WTC11 (cell line): ENCODE data around the gene FERMT2. TPM values are rescaled to one million over a fixed set of nuclear protein-coding genes. Genes with fewer than 3 reads are reported as not detected.

Source experiments
- ATAC-seq: fragments of 200-7000 bp; cut with Tn5 transposase; 2 replicates; pipeline ENCODE4 v1.10.0; 2021; ENCODE audit warnings: mild to moderate bottlenecking, moderate library complexity
- CTCF ChIA-PET: fragments of 300-600 bp; sonication (Branson Sonifier 250); formaldehyde crosslinking; loops from one replicate; lab custom pipeline; 2021; ENCODE audit warnings: antibody characterized with exemption; lab: Charles Lee
- POLR2A ChIA-PET: fragments of 350-600 bp; sonication (Branson Sonifier 250); formaldehyde crosslinking; loops from one replicate; lab custom pipeline; 2021; ENCODE audit warnings: antibody characterized with exemption; lab: Charles Lee
- DNase-seq: peaks from one replicate; pipeline ENCODE4 v3.0.0; 2021; ENCODE audit warnings: low spot score
- H3K27ac Mint-ChIP-seq: 2 replicates; pipeline ENCODE4 v1.8.0; 2021; ENCODE audit warnings: mixed read lengths
- H3K27me3 Mint-ChIP-seq: 2 replicates; pipeline ENCODE4 v1.8.0; 2021; ENCODE audit warnings: low read depth, mild to moderate bottlenecking, moderate library complexity, mixed read lengths
- H3K36me3 Mint-ChIP-seq: 2 replicates; pipeline ENCODE4 v1.8.0; 2021; ENCODE audit warnings: mixed read lengths
- H3K4me1 Mint-ChIP-seq: 2 replicates; pipeline ENCODE4 v1.8.0; 2022; ENCODE audit warnings: mixed read lengths
- H3K4me3 Mint-ChIP-seq: 2 replicates; pipeline ENCODE4 v1.8.0; 2021; ENCODE audit warnings: mild to moderate bottlenecking, moderate library complexity, mixed read lengths
- H3K9me3 Mint-ChIP-seq: 2 replicates; pipeline ENCODE4 v1.8.0; 2021; ENCODE audit warnings: mixed read lengths
- CBFB ChIP-seq: sonication (generic); formaldehyde crosslinking; IDR thresholded peaks from 2 replicates; pipeline ENCODE4 v1.8.1; 2022; ENCODE audit warnings: mild to moderate bottlenecking, low read depth, missing genetic modification reagents
- ELF4 ChIP-seq: sonication (generic); formaldehyde crosslinking; IDR thresholded peaks from 2 replicates; pipeline ENCODE4 v1.8.1; 2022; ENCODE audit warnings: low read depth, mild to moderate bottlenecking, moderate library complexity, missing genetic modification reagents
- EMX1 ChIP-seq: fragments of 250-450 bp; sonication (Bioruptor Pico); IDR thresholded peaks from 2 replicates; pipeline ENCODE4 v1.8.0; 2021; ENCODE audit warnings: mild to moderate bottlenecking
- GRHL2 ChIP-seq: fragments of 250-450 bp; sonication (Bioruptor Pico); IDR thresholded peaks from 2 replicates; pipeline ENCODE4 v1.8.0; 2022; ENCODE audit warnings: mild to moderate bottlenecking, moderate library complexity; ENCODE audit not compliant: insufficient replicate concordance, severe bottlenecking
- JAZF1 ChIP-seq: fragments of 250-450 bp; sonication (Bioruptor Pico); IDR thresholded peaks from 2 replicates; pipeline ENCODE4 v1.9.0; 2021; ENCODE audit warnings: moderate library complexity, mild to moderate bottlenecking, inconsistent platforms
- JUN ChIP-seq: sonication (generic); formaldehyde crosslinking; IDR thresholded peaks from 2 replicates; pipeline ENCODE4 v1.8.0; 2023; ENCODE audit warnings: mild to moderate bottlenecking, missing genetic modification reagents
- MXD4 ChIP-seq: fragments of 250-450 bp; sonication (Bioruptor Pico); IDR thresholded peaks from 2 replicates; pipeline ENCODE4 v1.8.0; 2021; ENCODE audit warnings: mild to moderate bottlenecking, moderate library complexity, borderline replicate concordance
- MYBL2 ChIP-seq: sonication (generic); formaldehyde crosslinking; IDR thresholded peaks from 2 replicates; pipeline ENCODE4 v1.8.1; 2023; ENCODE audit warnings: mild to moderate bottlenecking, moderate library complexity, missing genetic modification reagents
- NFE2L1 ChIP-seq: sonication (generic); formaldehyde crosslinking; IDR thresholded peaks from 2 replicates; pipeline ENCODE4 v1.8.1; 2023; ENCODE audit warnings: missing genetic modification reagents
- NR1H2 ChIP-seq: sonication (generic); formaldehyde crosslinking; IDR thresholded peaks from 2 replicates; pipeline ENCODE4 v1.9.0; 2021; ENCODE audit warnings: mild to moderate bottlenecking, moderate library complexity, missing genetic modification reagents
- PRRX2 ChIP-seq: fragments of 250-450 bp; sonication (Bioruptor Pico); IDR thresholded peaks from 2 replicates; pipeline ENCODE4 v1.8.0; 2021; ENCODE audit warnings: mild to moderate bottlenecking
- RELA ChIP-seq: sonication (generic); formaldehyde crosslinking; IDR thresholded peaks from 2 replicates; pipeline ENCODE4 v1.8.1; 2022; ENCODE audit warnings: missing genetic modification reagents, mild to moderate bottlenecking, borderline replicate concordance
- RORB ChIP-seq: fragments of 250-450 bp; sonication (Bioruptor Pico); IDR thresholded peaks from 2 replicates; pipeline ENCODE4 v1.9.0; 2021; ENCODE audit warnings: mild to moderate bottlenecking
- SMAD3 ChIP-seq: sonication (generic); formaldehyde crosslinking; IDR thresholded peaks from 2 replicates; pipeline ENCODE4 v1.8.0; 2022; ENCODE audit warnings: missing genetic modification reagents, mild to moderate bottlenecking, borderline replicate concordance
- SOX15 ChIP-seq: fragments of 250-450 bp; sonication (Bioruptor Pico); IDR thresholded peaks from 2 replicates; pipeline ENCODE4 v1.9.0; 2021; ENCODE audit warnings: mild to moderate bottlenecking
- TP53 ChIP-seq: sonication (generic); formaldehyde crosslinking; IDR thresholded peaks from 2 replicates; pipeline ENCODE4 v1.8.1; 2023; ENCODE audit warnings: mild to moderate bottlenecking, missing genetic modification reagents
- total RNA-seq: library from RNA; stranded (reverse); gene quantifications from 3 replicates; pipeline ENCODE4 v1.2.3, GENCODE V29; 2021
- TF ChIP-seq, protein P1 (sequence below): fragments of 250-450 bp; sonication (Bioruptor Pico); IDR thresholded peaks from 2 replicates; pipeline ENCODE4 v1.9.0; 2021; ENCODE audit warnings: mild to moderate bottlenecking
- TF ChIP-seq, protein P2 (sequence below): sonication (generic); formaldehyde crosslinking; IDR thresholded peaks from 2 replicates; pipeline ENCODE4 v1.8.0; 2022; ENCODE audit warnings: mild to moderate bottlenecking, missing genetic modification reagents
- TF ChIP-seq, protein P3 (sequence below): sonication (generic); formaldehyde crosslinking; IDR thresholded peaks from 2 replicates; pipeline ENCODE4 v1.8.1; 2022; ENCODE audit warnings: low read depth, mild to moderate bottlenecking, moderate library complexity, missing genetic modification reagents, borderline replicate concordance
- TF ChIP-seq, protein P4 (sequence below): sonication (generic); formaldehyde crosslinking; IDR thresholded peaks from 2 replicates; pipeline ENCODE4 v1.8.0; 2023; ENCODE audit warnings: mild to moderate bottlenecking, missing genetic modification reagents
- TF ChIP-seq, protein P5 (sequence below): sonication (generic); formaldehyde crosslinking; IDR thresholded peaks from 2 replicates; pipeline ENCODE4 v1.8.0; 2022; ENCODE audit warnings: mild to moderate bottlenecking, missing genetic modification reagents
- TF ChIP-seq, protein P6 (sequence below): sonication (generic); formaldehyde crosslinking; IDR thresholded peaks from 2 replicates; pipeline ENCODE4 v1.8.0; 2023; ENCODE audit warnings: missing genetic modification reagents, mild to moderate bottlenecking, borderline replicate concordance
- TF ChIP-seq, protein P7 (sequence below): fragments of 250-450 bp; sonication (Bioruptor Pico); IDR thresholded peaks from 2 replicates; pipeline ENCODE4 v1.9.0; 2021; ENCODE audit warnings: moderate library complexity, mild to moderate bottlenecking, inconsistent platforms, borderline replicate concordance

Gene FERMT2
- total RNA-seq, 1 experiment from 2014 or later: 92.8 TPM

DNA sequence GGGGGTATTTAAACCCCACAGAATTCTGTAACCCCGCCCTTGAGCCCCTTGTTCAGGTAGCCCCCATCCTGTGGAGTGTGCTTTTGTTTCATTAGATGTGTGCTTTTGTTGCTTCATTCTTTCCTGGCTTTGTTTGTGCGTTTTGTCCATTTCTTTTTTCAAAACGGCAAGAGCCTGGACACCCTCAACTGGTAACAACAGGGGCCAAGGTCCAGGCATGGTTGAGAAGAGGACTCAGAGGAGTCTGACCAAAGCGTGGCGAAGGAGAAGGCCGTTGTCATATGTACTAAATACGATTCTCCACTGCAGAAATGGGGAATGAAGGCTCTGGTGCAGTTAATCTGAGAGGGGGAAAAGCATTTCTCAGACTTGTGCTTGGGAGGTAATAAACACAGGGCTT is 113.4 kb downstream of the FERMT2 start:
- H3K36me3 Mint-ChIP-seq: no peaks in the 10 kb centered on the region
- peaks cover 4% of the 10 kb centered on the region; the same call in 1 of the 2 replicates for H3K9me3 Mint-ChIP-seq
- H3K4me3 Mint-ChIP-seq: no peak overlapping the region
- DNase-seq (no peak), ATAC-seq (no peak)
- CTCF ChIA-PET: interaction anchor here (0.5 to 0.7 kb wide), 2 partner anchors 9 to 63 kb away, joined by 4 to 5 read pairs; no protein-coding TSS in a partner anchor
- peaks cover 37% of the 10 kb centered on the region for H3K4me1 Mint-ChIP-seq
- H3K27me3 Mint-ChIP-seq: no peaks in the 10 kb centered on the region
- TF ChIP-seq, protein P1, sequence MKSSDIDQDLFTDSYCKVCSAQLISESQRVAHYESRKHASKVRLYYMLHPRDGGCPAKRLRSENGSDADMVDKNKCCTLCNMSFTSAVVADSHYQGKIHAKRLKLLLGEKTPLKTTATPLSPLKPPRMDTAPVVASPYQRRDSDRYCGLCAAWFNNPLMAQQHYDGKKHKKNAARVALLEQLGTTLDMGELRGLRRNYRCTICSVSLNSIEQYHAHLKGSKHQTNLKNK: no peak
- TF ChIP-seq NFE2L1 (CRISPR knock-in tag) (no peak), EMX1 (CRISPR knock-in tag) (no peak), PRRX2 (CRISPR knock-in tag) (no peak), SOX15 (CRISPR knock-in tag) (no peak), RELA (CRISPR knock-in tag) (no peak), JUN (CRISPR knock-in tag) (no peak), JAZF1 (CRISPR knock-in tag) (no peak), MXD4 (CRISPR knock-in tag) (no peak), MYBL2 (CRISPR knock-in tag) (no peak)
- TF ChIP-seq, protein P2, sequence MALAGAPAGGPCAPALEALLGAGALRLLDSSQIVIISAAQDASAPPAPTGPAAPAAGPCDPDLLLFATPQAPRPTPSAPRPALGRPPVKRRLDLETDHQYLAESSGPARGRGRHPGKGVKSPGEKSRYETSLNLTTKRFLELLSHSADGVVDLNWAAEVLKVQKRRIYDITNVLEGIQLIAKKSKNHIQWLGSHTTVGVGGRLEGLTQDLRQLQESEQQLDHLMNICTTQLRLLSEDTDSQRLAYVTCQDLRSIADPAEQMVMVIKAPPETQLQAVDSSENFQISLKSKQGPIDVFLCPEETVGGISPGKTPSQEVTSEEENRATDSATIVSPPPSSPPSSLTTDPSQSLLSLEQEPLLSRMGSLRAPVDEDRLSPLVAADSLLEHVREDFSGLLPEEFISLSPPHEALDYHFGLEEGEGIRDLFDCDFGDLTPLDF: no peak
- TF ChIP-seq, protein P3, sequence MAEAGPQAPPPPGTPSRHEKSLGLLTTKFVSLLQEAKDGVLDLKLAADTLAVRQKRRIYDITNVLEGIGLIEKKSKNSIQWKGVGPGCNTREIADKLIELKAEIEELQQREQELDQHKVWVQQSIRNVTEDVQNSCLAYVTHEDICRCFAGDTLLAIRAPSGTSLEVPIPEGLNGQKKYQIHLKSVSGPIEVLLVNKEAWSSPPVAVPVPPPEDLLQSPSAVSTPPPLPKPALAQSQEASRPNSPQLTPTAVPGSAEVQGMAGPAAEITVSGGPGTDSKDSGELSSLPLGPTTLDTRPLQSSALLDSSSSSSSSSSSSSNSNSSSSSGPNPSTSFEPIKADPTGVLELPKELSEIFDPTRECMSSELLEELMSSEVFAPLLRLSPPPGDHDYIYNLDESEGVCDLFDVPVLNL (CRISPR knock-in tag): no peak
- TF ChIP-seq, protein P4, sequence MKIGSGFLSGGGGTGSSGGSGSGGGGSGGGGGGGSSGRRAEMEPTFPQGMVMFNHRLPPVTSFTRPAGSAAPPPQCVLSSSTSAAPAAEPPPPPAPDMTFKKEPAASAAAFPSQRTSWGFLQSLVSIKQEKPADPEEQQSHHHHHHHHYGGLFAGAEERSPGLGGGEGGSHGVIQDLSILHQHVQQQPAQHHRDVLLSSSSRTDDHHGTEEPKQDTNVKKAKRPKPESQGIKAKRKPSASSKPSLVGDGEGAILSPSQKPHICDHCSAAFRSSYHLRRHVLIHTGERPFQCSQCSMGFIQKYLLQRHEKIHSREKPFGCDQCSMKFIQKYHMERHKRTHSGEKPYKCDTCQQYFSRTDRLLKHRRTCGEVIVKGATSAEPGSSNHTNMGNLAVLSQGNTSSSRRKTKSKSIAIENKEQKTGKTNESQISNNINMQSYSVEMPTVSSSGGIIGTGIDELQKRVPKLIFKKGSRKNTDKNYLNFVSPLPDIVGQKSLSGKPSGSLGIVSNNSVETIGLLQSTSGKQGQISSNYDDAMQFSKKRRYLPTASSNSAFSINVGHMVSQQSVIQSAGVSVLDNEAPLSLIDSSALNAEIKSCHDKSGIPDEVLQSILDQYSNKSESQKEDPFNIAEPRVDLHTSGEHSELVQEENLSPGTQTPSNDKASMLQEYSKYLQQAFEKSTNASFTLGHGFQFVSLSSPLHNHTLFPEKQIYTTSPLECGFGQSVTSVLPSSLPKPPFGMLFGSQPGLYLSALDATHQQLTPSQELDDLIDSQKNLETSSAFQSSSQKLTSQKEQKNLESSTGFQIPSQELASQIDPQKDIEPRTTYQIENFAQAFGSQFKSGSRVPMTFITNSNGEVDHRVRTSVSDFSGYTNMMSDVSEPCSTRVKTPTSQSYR: no peak
- TF ChIP-seq, all 79 proteins: peak for 0
- H3K27ac Mint-ChIP-seq: 0 out of 2 replicates have a peak overlapping the region, but pooled peaks have one; percentile 36
- POLR2A ChIA-PET: no interaction called here

DNA sequence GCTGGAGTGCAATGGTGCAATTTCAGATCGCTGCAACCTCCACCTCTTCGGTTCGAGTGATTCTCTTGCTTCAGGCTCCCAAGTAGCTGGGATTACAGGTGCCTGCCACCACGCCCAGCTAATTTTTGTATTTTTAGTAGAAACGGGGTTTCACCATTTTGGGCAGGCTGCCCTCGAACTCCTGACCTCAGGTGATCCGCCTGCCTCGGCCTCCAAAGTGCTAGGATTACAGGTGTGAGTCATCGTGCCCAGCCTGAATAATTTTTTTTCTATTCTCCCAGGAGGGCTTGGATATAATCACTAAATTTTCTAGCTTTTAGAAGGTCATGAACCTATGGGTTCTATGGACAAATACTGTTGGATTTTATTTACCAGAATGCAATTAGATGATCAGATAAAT is 114.8 kb downstream of the FERMT2 start:
- no peaks in the 10 kb centered on the region for H3K36me3 Mint-ChIP-seq
- ChIA-PET POLR2A (no interaction called here), CTCF (no interaction called here)
- ATAC-seq (no peak), DNase-seq (no peak)
- H3K4me1 Mint-ChIP-seq: peaks cover 49% of the 10 kb centered on the region
- no peak overlapping the region for H3K27ac Mint-ChIP-seq
- H3K4me3 Mint-ChIP-seq: no peak overlapping the region
- H3K9me3 Mint-ChIP-seq: peaks cover 4% of the 10 kb centered on the region; the same call in 1 of the 2 replicates
- no peaks in the 10 kb centered on the region for H3K27me3 Mint-ChIP-seq
- no peak for TF ChIP-seq MXD4 (CRISPR knock-in tag)
- no peak for TF ChIP-seq TP53 (CRISPR knock-in tag)
- TF ChIP-seq SMAD3 (CRISPR knock-in tag): no peak
- TF ChIP-seq, protein P5, sequence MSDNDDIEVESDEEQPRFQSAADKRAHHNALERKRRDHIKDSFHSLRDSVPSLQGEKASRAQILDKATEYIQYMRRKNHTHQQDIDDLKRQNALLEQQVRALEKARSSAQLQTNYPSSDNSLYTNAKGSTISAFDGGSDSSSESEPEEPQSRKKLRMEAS (CRISPR knock-in tag): no peak
- TF ChIP-seq ELF4: no peak
- no peak for TF ChIP-seq SOX15 (CRISPR knock-in tag)
- TF ChIP-seq, protein P6, sequence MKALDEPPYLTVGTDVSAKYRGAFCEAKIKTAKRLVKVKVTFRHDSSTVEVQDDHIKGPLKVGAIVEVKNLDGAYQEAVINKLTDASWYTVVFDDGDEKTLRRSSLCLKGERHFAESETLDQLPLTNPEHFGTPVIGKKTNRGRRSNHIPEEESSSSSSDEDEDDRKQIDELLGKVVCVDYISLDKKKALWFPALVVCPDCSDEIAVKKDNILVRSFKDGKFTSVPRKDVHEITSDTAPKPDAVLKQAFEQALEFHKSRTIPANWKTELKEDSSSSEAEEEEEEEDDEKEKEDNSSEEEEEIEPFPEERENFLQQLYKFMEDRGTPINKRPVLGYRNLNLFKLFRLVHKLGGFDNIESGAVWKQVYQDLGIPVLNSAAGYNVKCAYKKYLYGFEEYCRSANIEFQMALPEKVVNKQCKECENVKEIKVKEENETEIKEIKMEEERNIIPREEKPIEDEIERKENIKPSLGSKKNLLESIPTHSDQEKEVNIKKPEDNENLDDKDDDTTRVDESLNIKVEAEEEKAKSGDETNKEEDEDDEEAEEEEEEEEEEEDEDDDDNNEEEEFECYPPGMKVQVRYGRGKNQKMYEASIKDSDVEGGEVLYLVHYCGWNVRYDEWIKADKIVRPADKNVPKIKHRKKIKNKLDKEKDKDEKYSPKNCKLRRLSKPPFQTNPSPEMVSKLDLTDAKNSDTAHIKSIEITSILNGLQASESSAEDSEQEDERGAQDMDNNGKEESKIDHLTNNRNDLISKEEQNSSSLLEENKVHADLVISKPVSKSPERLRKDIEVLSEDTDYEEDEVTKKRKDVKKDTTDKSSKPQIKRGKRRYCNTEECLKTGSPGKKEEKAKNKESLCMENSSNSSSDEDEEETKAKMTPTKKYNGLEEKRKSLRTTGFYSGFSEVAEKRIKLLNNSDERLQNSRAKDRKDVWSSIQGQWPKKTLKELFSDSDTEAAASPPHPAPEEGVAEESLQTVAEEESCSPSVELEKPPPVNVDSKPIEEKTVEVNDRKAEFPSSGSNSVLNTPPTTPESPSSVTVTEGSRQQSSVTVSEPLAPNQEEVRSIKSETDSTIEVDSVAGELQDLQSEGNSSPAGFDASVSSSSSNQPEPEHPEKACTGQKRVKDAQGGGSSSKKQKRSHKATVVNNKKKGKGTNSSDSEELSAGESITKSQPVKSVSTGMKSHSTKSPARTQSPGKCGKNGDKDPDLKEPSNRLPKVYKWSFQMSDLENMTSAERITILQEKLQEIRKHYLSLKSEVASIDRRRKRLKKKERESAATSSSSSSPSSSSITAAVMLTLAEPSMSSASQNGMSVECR (CRISPR knock-in tag): no peak
- no peak for TF ChIP-seq RORB
- TF ChIP-seq GRHL2 (CRISPR knock-in tag): no peak
- TF ChIP-seq NR1H2 (CRISPR knock-in tag): no peak
- no peak for TF ChIP-seq NFE2L1 (CRISPR knock-in tag)
- TF ChIP-seq CBFB: no peak
- TF ChIP-seq, protein P7, sequence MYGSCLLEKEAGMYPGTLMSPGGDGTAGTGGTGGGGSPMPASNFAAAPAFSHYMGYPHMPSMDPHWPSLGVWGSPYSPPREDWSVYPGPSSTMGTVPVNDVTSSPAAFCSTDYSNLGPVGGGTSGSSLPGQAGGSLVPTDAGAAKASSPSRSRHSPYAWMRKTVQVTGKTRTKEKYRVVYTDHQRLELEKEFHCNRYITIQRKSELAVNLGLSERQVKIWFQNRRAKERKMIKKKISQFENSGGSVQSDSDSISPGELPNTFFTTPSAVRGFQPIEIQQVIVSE (CRISPR knock-in tag): no peak
